ENCODE results near the gene MRPL38.

DNA sequence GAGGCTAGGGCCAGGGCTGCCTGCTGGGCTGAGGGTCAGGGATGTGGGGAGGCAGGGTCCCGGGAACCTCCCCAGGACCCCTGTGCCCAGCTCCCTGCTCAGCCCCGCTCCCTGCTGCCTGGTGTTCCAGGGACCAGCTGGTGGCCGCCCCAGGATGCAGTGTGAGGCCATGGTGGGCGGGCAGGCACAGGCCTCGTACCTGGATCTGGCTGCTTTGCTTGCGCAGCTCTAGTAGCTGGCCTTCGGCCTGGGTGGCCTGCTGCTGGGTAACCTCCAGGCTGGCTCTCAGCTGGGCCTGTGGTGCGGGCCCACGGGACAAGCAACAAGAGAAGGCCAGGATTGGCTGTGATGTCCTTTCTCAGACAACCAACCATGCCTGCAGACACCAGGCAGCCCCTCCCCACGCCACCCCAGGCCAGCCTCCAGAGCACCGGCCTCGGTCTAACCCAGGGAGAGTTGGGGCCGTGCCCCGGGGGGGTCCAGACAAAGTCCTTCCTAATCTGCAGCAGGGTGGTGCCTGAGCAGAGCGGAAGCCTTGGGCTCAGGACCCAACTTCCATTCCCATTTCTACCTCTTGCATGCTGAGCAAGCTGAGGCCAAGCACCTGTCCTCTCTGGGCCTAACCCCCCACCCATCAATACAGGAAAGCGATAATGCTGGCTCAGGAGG is 12.0 kb downstream of the MRPL38 start:
- TF ChIP-seq, protein P1, sequence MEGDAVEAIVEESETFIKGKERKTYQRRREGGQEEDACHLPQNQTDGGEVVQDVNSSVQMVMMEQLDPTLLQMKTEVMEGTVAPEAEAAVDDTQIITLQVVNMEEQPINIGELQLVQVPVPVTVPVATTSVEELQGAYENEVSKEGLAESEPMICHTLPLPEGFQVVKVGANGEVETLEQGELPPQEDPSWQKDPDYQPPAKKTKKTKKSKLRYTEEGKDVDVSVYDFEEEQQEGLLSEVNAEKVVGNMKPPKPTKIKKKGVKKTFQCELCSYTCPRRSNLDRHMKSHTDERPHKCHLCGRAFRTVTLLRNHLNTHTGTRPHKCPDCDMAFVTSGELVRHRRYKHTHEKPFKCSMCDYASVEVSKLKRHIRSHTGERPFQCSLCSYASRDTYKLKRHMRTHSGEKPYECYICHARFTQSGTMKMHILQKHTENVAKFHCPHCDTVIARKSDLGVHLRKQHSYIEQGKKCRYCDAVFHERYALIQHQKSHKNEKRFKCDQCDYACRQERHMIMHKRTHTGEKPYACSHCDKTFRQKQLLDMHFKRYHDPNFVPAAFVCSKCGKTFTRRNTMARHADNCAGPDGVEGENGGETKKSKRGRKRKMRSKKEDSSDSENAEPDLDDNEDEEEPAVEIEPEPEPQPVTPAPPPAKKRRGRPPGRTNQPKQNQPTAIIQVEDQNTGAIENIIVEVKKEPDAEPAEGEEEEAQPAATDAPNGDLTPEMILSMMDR (IDR thresholded peaks at IDR 0.05): no peak
- no peak for TF ChIP-seq SREBF2 (IDR thresholded peaks at IDR 0.05)
- TF ChIP-seq POLR2AphosphoS2 (conservative IDR thresholded peaks at IDR 0.05; ENCODE audit: low read length): no peak
- TF ChIP-seq, protein P2, sequence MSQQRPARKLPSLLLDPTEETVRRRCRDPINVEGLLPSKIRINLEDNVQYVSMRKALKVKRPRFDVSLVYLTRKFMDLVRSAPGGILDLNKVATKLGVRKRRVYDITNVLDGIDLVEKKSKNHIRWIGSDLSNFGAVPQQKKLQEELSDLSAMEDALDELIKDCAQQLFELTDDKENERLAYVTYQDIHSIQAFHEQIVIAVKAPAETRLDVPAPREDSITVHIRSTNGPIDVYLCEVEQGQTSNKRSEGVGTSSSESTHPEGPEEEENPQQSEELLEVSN (IDR thresholded peaks at IDR 0.05; ENCODE audit: borderline replicate concordance, low read depth): no peak

Data from A549 (cell line).